GM12878 (cell line): ENCODE measurements around the gene OTOG. TPM values are rescaled to one million over a fixed set of nuclear protein-coding genes. Genes with fewer than 3 reads are reported as not detected.

Experiments
- ATAC-seq: fragments of 200-7000 bp; cut with Tn5 transposase; 3 replicates; pipeline ENCODE4 v1.9.1; 2020; ENCODE audit warnings: mild to moderate bottlenecking, moderate library complexity
- BruUV-seq: library from RNA; stranded (reverse); fragments of 400-500 nt; replicated peaks from 2 replicates; lab custom pipeline; 2021; lab: Mats Ljungman, UMichigan
- CTCF ChIA-PET: fragments of 300-600 bp; sonication (Branson Sonifier 250); formaldehyde crosslinking; extraction: SDS; loops from one replicate; lab custom pipeline; 2021; ENCODE audit warnings: inconsistent platforms; lab: Yijun Ruan, JAX
- POLR2A ChIA-PET: fragments of 350-600 bp; formaldehyde crosslinking; extraction: SDS; loops from one replicate; lab custom pipeline; 2021; ENCODE audit warnings: inconsistent platforms; lab: Charles Lee
- RAD21 ChIA-PET: fragments of 300-600 bp; sonication (Branson Sonifier 250); formaldehyde crosslinking; loops from one replicate; lab custom pipeline; 2023; ENCODE audit warnings: antibody characterized with exemption; ENCODE audit not compliant: unreplicated experiment; lab: Charles Lee
- SMC1A ChIA-PET: fragments of 300-600 bp; sonication (Branson Sonifier 250); formaldehyde crosslinking; loops from one replicate; lab custom pipeline; 2023; ENCODE audit not compliant: unreplicated experiment, uncharacterized antibody; lab: Charles Lee
- DNase-seq: peaks from one replicate; pipeline ENCODE4 v3.0.0-alpha.2; 2011; ENCODE audit warnings: low read depth, low spot score
- FAIRE-seq: peaks from 3 replicates; lab custom pipeline; 2011; peaks lifted over from hg19 to GRCh38; lab: Jason Lieb, UNC
- H2AFZ ChIP-seq: 2 replicates; pipeline ENCODE4 v1.6.0; 2011; ENCODE audit warnings: low read depth, low read length, control low read depth; ENCODE audit not compliant: control insufficient read depth
- H3K27ac ChIP-seq: 2 replicates; pipeline ENCODE4 v1.5.1; 2011; ENCODE audit warnings: control low read depth; ENCODE audit not compliant: control insufficient read depth, insufficient read depth
- H3K27me3 ChIP-seq, 2 experiments: replicated peaks in 1 of 2; 2 replicates each; pipeline versions ENCODE4 v1.6.0 to v1.6.1; 2011; ENCODE audit warnings: low read length in 1 of 2; ENCODE audit not compliant: control insufficient read depth in 2 of 2, insufficient read depth in 2 of 2
- H3K36me3 ChIP-seq, 2 experiments: 2 replicates each; pipeline ENCODE4 v1.5.1; 2011; ENCODE audit warnings: low read length in 1 of 2; ENCODE audit not compliant: control insufficient read depth in 2 of 2, insufficient read depth in 2 of 2
- H3K4me1 ChIP-seq: 2 replicates; pipeline ENCODE4 v1.6.1; 2011; ENCODE audit warnings: mild to moderate bottlenecking, low read length, moderate library complexity, mixed read lengths; ENCODE audit not compliant: control insufficient read depth, insufficient read depth
- H3K4me2 ChIP-seq: 2 replicates; pipeline ENCODE4 v1.6.0; 2011; ENCODE audit warnings: control low read depth; ENCODE audit not compliant: control insufficient read depth, insufficient read depth
- H3K4me3 ChIP-seq: fragments of 200-600 bp; sonication (generic); 2 replicates; pipeline ENCODE4 v1.5.1; 2016
- H3K79me2 ChIP-seq: 2 replicates; pipeline ENCODE4 v1.6.0; 2011; ENCODE audit warnings: low read length; ENCODE audit not compliant: control insufficient read depth, insufficient read depth
- H3K9ac ChIP-seq: 2 replicates; pipeline ENCODE4 v1.8.0; 2011; ENCODE audit warnings: low read length, control low read depth, mixed read lengths; ENCODE audit not compliant: control insufficient read depth, insufficient read depth
- H3K9me3 ChIP-seq: replicated peaks from 3 replicates; pipeline ENCODE4 v1.5.1; 2011; ENCODE audit warnings: mild to moderate bottlenecking, low read length; ENCODE audit not compliant: control insufficient read depth, insufficient read depth
- H4K20me1 ChIP-seq: 2 replicates; pipeline ENCODE4 v1.6.0; 2011; ENCODE audit not compliant: control insufficient read depth, insufficient read depth
- CBX3 ChIP-seq: fragments of 200-600 bp; sonication (generic); IDR thresholded peaks from 2 replicates; pipeline ENCODE4 v1.6.1; 2016; ENCODE audit warnings: low read depth, borderline replicate concordance
- EED ChIP-seq: sonication (generic); IDR thresholded peaks from 2 replicates; pipeline ENCODE4 v1.6.1; 2016; ENCODE audit warnings: antibody characterized with exemption, low read depth
- IRF4 ChIP-seq: IDR thresholded peaks from 2 replicates; pipeline ENCODE4 v1.6.1; 2011; ENCODE audit warnings: low read depth, low read length
- JUND ChIP-seq: IDR thresholded peaks from 2 replicates; pipeline ENCODE4 v1.6.1; 2012; ENCODE audit warnings: low read depth, mild to moderate bottlenecking, low read length, improper control_type of control experiment, moderate library complexity
- MEF2A ChIP-seq: IDR thresholded peaks from 2 replicates; pipeline ENCODE4 v1.6.1; 2011; ENCODE audit warnings: low read depth, mild to moderate bottlenecking, low read length, moderate library complexity; ENCODE audit not compliant: insufficient read depth
- MTA2 ChIP-seq: fragments of 450-650 bp; IDR thresholded peaks from 2 replicates; pipeline ENCODE4 v1.6.1; 2016; ENCODE audit warnings: low read depth, mild to moderate bottlenecking, moderate library complexity
- NFIC ChIP-seq: IDR thresholded peaks from 2 replicates; pipeline ENCODE4 v1.6.1; 2012; ENCODE audit warnings: low read depth, mild to moderate bottlenecking, inconsistent platforms, low read length, moderate library complexity
- RAD51 ChIP-seq: fragments of 450-650 bp; IDR thresholded peaks from 2 replicates; pipeline ENCODE4 v1.6.1; 2016; ENCODE audit warnings: moderate library complexity, mild to moderate bottlenecking, inconsistent platforms
- RFX5 ChIP-seq: IDR thresholded peaks from 2 replicates; pipeline ENCODE4 v1.6.1; 2011; ENCODE audit warnings: low read depth, low read length, improper control_type of control experiment
- SMAD5 ChIP-seq: IDR thresholded peaks from 2 replicates; pipeline ENCODE4 v1.6.1; 2016; ENCODE audit warnings: antibody characterized with exemption, low read depth
- SREBF1 ChIP-seq: IDR thresholded peaks from 2 replicates; pipeline ENCODE4 v1.6.1; 2012; ENCODE audit warnings: mild to moderate bottlenecking, low read length
- SRF ChIP-seq, 2 experiments: IDR thresholded peaks; 2 replicates each; pipeline ENCODE4 v1.6.1; 2011; ENCODE audit warnings: low read depth in 2 of 2, low read length in 2 of 2, mild to moderate bottlenecking in 1 of 2, moderate library complexity in 1 of 2
- WRNIP1 ChIP-seq: IDR thresholded peaks from 2 replicates; pipeline ENCODE4 v1.6.1; 2011; ENCODE audit warnings: low read depth, low read length, improper control_type of control experiment, borderline replicate concordance
- ZNF274 ChIP-seq: IDR thresholded peaks from one replicate; pipeline ENCODE4 v1.8.0; 2011; ENCODE audit not compliant: insufficient read length, insufficient read depth
- WGBS: methylation state at CpG from one replicate; pipeline ENCODE4 v1.1.6; 2016; ENCODE audit warnings: low lambda C conversion rate; ENCODE audit not compliant: insufficient replicate concordance, insufficient coverage; ENCODE audit errors: missing lambda C conversion rate; 5-methylcytosine and 5-hydroxymethylcytosine counted together
- in situ Hi-C: fragments of 300-500 bp; cut with MboI; formaldehyde crosslinking; loops from 9 replicates; pipeline ENCODE4 v1.14.3; 2018; ENCODE audit warnings: mixed read lengths
- intact Hi-C: fragments of 100-400 bp; cut with micrococcal nuclease; formaldehyde crosslinking; loops from one replicate; pipeline ENCODE4 v1.14.2; 2022; ENCODE audit not compliant: unreplicated experiment
- polyA plus RNA-seq, 11 experiments: library from polyadenylated mRNA; depleted of rRNA in 4 of 11; unstranded in 6 of 11; stranded (reverse) in 5 of 11; fragments of >200 nt; fragmentation: Nextera tagmentation in 4 of 11; fragmentation: Illumina TruSeq in 1 of 11; extraction: Ambion mirVana in 4 of 11; extraction: Trizol in 1 of 11; gene quantifications; 1 replicate in 1 of 11; 2 replicates in 10 of 11; pipeline versions ENCODE4 v1.2.1 to v1.2.3, GENCODE V29; 2011 to 2016; ENCODE audit warnings: inconsistent platforms in 2 of 11, missing spikeins in 2 of 11, low read depth in 1 of 11
- total RNA-seq, 4 experiments: library from RNA; depleted of rRNA in 3 of 4; stranded (reverse); fragments of >200 nt in 3 of 4; fragmentation: Illumina TruSeq in 1 of 4; extraction: Trizol in 1 of 4; gene quantifications; 2 replicates each; pipeline versions ENCODE4 v1.2.1 to v1.2.3, GENCODE V29; 2013 to 2021
- TF ChIP-seq, protein P1 (sequence below): fragments of 450-650 bp; IDR thresholded peaks from 2 replicates; pipeline ENCODE4 v1.6.1; 2014; ENCODE audit warnings: mild to moderate bottlenecking
- TF ChIP-seq, protein P2 (sequence below): fragments of 450-650 bp; IDR thresholded peaks from 2 replicates; pipeline ENCODE4 v1.6.1; 2017; ENCODE audit warnings: mild to moderate bottlenecking, moderate library complexity

OTOG gene
- total and polyA plus RNA-seq, 10 of the 15 experiments (the other 5 are each of a cell fraction or from before 2014, with no cell fraction given): not detected

DNA sequence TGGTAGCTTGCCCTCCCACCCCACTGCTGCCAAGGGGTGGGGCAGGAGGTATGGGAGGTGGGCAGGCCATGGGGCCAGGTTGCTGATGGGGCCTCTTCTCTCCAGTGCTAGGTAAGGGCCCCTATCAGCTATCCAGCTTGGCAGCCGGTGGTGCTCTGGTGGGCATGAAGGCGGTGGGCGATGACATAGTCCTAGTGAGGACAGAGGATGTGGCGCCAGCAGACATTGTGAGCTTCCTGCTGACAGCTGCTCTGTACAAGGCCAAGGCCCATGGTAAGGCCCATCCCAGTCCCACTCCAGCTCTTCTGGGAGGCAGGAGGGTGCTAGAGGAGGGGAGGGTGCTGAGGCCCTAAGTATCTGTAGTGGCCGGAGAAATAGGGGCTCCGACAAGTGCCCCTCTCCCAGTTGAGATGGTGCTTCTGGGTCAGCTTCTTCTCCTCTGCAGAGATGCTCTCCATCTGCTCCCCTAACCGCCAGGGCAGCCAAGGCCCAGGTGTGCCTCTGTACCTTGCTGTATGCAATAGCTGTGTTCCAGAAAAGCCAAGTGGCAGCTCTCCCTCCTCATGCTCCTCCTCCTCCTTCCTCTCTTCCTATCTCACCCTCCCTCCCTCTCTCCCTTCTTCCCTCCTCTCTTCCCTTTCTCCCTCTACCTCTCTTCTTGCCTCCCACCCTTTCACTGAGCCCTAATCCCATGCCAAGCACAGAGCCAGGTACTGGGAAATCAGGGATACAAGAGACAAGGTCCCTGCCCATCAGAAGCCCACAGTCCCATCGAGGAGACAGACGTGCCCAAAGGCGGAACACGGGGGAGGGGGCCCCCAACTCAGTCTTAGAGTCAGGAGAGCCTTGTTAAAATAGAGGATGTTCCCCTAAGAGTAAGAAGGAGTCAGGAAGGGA, 55.3 kb downstream of the OTOG start (continued):
- TF ChIP-seq CBX3 (no peak), SREBF1 (no peak), RFX5 (no peak)

DNA sequence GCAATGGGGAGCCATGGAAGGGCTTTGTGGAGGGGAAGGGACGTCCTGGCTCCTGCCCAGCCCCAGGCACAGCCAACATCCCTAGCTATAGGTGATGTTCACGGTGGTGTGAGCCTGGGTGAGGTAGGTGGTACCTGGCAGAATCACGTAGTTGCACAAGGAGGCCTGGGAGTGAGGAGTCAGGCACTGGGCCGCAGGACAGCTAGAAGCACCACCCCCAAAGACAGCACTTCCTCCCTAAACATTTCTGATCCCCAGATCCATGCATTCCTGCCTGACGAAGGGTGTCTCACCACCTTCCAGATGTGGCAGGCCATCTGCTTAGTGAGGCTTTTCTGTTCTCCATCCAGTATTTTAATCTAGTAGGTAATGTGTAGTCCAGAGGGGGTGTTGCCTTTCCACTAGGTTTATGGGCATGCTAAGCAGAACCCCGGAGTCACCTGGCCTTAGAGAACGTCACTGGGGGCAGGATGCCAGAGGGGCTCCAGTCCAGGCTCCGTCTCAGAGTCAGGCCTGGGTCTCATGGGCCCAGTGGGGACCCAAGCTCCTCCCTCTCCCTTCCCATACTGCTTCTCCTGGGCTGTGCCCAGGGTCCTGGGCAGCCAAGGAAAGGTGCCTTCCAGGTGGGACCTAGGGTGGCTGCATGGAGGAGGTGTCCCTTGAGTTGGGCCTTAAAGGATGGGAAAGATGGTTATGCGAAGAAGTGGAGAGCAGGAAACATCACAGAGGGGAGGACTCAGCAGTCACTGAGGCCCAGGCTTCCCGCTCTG, 56.2 kb downstream of the OTOG start:
- SMC1A ChIA-PET: no interaction called here
- no peak for TF ChIP-seq EED
- TF ChIP-seq, protein P1, sequence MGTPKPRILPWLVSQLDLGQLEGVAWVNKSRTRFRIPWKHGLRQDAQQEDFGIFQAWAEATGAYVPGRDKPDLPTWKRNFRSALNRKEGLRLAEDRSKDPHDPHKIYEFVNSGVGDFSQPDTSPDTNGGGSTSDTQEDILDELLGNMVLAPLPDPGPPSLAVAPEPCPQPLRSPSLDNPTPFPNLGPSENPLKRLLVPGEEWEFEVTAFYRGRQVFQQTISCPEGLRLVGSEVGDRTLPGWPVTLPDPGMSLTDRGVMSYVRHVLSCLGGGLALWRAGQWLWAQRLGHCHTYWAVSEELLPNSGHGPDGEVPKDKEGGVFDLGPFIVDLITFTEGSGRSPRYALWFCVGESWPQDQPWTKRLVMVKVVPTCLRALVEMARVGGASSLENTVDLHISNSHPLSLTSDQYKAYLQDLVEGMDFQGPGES: no peak
- TF ChIP-seq IRF4: no peak
- no peak for TF ChIP-seq SRF (IDR thresholded peaks at IDR 0.05; ENCODE audit: low read depth in 2 of 2, low read length in 2 of 2)
- TF ChIP-seq JUND: no peak
- TF ChIP-seq WRNIP1: no peak
- no peak for TF ChIP-seq ZNF274
- no peak for TF ChIP-seq SMAD5
- TF ChIP-seq NFIC: no peak
- TF ChIP-seq MEF2A: no peak
- TF ChIP-seq MTA2: no peak
- TF ChIP-seq, protein P2, sequence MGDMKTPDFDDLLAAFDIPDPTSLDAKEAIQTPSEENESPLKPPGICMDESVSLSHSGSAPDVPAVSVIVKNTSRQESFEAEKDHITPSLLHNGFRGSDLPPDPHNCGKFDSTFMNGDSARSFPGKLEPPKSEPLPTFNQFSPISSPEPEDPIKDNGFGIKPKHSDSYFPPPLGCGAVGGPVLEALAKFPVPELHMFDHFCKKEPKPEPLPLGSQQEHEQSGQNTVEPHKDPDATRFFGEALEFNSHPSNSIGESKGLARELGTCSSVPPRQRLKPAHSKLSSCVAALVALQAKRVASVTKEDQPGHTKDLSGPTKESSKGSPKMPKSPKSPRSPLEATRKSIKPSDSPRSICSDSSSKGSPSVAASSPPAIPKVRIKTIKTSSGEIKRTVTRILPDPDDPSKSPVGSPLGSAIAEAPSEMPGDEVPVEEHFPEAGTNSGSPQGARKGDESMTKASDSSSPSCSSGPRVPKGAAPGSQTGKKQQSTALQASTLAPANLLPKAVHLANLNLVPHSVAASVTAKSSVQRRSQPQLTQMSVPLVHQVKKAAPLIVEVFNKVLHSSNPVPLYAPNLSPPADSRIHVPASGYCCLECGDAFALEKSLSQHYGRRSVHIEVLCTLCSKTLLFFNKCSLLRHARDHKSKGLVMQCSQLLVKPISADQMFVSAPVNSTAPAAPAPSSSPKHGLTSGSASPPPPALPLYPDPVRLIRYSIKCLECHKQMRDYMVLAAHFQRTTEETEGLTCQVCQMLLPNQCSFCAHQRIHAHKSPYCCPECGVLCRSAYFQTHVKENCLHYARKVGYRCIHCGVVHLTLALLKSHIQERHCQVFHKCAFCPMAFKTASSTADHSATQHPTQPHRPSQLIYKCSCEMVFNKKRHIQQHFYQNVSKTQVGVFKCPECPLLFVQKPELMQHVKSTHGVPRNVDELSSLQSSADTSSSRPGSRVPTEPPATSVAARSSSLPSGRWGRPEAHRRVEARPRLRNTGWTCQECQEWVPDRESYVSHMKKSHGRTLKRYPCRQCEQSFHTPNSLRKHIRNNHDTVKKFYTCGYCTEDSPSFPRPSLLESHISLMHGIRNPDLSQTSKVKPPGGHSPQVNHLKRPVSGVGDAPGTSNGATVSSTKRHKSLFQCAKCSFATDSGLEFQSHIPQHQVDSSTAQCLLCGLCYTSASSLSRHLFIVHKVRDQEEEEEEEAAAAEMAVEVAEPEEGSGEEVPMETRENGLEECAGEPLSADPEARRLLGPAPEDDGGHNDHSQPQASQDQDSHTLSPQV: no peak
- TF ChIP-seq RAD51: no peak

More for the DNA sequence above, 56.2 kb downstream of the OTOG start:
- H3K27me3 ChIP-seq: no peaks in the 10 kb centered on the region
- no TSS peak for BruUV-seq
- intact Hi-C loops: no loop called here
- no peak for FAIRE-seq
- ChIA-PET CTCF (interaction anchor here (2.8 kb wide), 1 partner anchor 375 kb away, joined by 16 read pairs; no protein-coding TSS in a partner anchor), RAD21 (interaction anchor here (1.0 kb wide), 1 partner anchor 127 kb away, joined by 3 read pairs; no protein-coding TSS in a partner anchor), POLR2A (no interaction called here)
- no peak overlapping the region for H3K27ac ChIP-seq
- ATAC-seq: no peak
- no peaks in the 10 kb centered on the region for H3K4me1 ChIP-seq
- no peaks in the 10 kb centered on the region for H4K20me1 ChIP-seq
- no peak overlapping the region for H3K4me3 ChIP-seq
- DNase-seq: no peak
- no peak overlapping the region for H3K4me2 ChIP-seq
- H3K9ac ChIP-seq: no peak overlapping the region
- H3K9me3 ChIP-seq: no peaks in the 10 kb centered on the region
- no peak overlapping the region for H2AFZ ChIP-seq
- H3K36me3 ChIP-seq: no peaks in the 10 kb centered on the region
- 18% methylated on average over 10 of the region's 10 CpGs for WGBS
- no peaks in the 10 kb centered on the region for H3K79me2 ChIP-seq
- in situ Hi-C loops: no loop called here
